ENCODE data around the gene EFCAB5.

GRCh38 chr17:29980261-29980660 is 38.8 kb downstream of the EFCAB5 start:
- no peak for TF ChIP-seq EZH2 (IDR thresholded peaks at IDR 0.05; ENCODE audit: low read depth, unreplicated experiment)
- TF ChIP-seq REST (IDR thresholded peaks at IDR 0.05; ENCODE audit: unreplicated experiment): no peak
- TF ChIP-seq, protein P1, sequence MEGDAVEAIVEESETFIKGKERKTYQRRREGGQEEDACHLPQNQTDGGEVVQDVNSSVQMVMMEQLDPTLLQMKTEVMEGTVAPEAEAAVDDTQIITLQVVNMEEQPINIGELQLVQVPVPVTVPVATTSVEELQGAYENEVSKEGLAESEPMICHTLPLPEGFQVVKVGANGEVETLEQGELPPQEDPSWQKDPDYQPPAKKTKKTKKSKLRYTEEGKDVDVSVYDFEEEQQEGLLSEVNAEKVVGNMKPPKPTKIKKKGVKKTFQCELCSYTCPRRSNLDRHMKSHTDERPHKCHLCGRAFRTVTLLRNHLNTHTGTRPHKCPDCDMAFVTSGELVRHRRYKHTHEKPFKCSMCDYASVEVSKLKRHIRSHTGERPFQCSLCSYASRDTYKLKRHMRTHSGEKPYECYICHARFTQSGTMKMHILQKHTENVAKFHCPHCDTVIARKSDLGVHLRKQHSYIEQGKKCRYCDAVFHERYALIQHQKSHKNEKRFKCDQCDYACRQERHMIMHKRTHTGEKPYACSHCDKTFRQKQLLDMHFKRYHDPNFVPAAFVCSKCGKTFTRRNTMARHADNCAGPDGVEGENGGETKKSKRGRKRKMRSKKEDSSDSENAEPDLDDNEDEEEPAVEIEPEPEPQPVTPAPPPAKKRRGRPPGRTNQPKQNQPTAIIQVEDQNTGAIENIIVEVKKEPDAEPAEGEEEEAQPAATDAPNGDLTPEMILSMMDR (conservative IDR thresholded peaks at IDR 0.05; ENCODE audit: low read depth in 2 of 2): no peak
- TF ChIP-seq EZH2phosphoT487 (IDR thresholded peaks at IDR 0.05; ENCODE audit: unreplicated experiment): no peak
- no peak for TF ChIP-seq POLR2AphosphoS5 (IDR thresholded peaks at IDR 0.05; ENCODE audit: low read depth)
- no peak for TF ChIP-seq STAT1 (IDR thresholded peaks at IDR 0.05; ENCODE audit: unreplicated experiment)
- no peak for TF ChIP-seq CREB1 (CRISPR knock-in tag; IDR thresholded peaks at IDR 0.05; ENCODE audit: low read depth)
- no peak for TF ChIP-seq ZNF331 (CRISPR knock-in tag; IDR thresholded peaks at IDR 0.05; ENCODE audit: low read depth)
- TF ChIP-seq, protein P2, sequence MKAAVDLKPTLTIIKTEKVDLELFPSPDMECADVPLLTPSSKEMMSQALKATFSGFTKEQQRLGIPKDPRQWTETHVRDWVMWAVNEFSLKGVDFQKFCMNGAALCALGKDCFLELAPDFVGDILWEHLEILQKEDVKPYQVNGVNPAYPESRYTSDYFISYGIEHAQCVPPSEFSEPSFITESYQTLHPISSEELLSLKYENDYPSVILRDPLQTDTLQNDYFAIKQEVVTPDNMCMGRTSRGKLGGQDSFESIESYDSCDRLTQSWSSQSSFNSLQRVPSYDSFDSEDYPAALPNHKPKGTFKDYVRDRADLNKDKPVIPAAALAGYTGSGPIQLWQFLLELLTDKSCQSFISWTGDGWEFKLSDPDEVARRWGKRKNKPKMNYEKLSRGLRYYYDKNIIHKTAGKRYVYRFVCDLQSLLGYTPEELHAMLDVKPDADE (IDR thresholded peaks at IDR 0.05): no peak
- TF ChIP-seq JUNB (IDR thresholded peaks at IDR 0.05; ENCODE audit: unreplicated experiment): no peak
- TF ChIP-seq ZNF114 (CRISPR knock-in tag; IDR thresholded peaks at IDR 0.05): no peak

Measured in GM23338 (cell line).